GM12878 (cell line): Measurements from ENCODE around the gene SLX4IP.

Source experiments
- EZH2 ChIP-seq: IDR thresholded peaks from 2 replicates; pipeline ENCODE4 v1.6.1; 2012; ENCODE audit warnings: low read depth, mild to moderate bottlenecking, control low read depth, inconsistent platforms, low read length, borderline replicate concordance; ENCODE audit not compliant: control insufficient read depth
- MAX ChIP-seq: IDR thresholded peaks from 2 replicates; pipeline ENCODE4 v1.6.1; 2012; ENCODE audit warnings: low read depth, low read length, improper control_type of control experiment
- MYB ChIP-seq: fragments of 150-350 bp; IDR thresholded peaks from 2 replicates; pipeline ENCODE4 v1.6.1; 2014; ENCODE audit warnings: mild to moderate bottlenecking, low read depth, low read length, borderline replicate concordance
- RBBP5 ChIP-seq: fragments of 200-600 bp; sonication (generic); conservative IDR thresholded peaks from 2 replicates; pipeline ENCODE4 v1.6.1; 2016

GRCh38 chr20:10531848-10532247 lies 96.7 kb downstream of the SLX4IP start:
- TF ChIP-seq MYB: no peak
- TF ChIP-seq EZH2: no peak
- TF ChIP-seq RBBP5: no peak
- TF ChIP-seq MAX: no peak
